GM12878 (cell line): Measurements from ENCODE around the gene BEGAIN. TPM values are rescaled to one million over a fixed set of nuclear protein-coding genes. Genes with fewer than 3 reads are reported as not detected.

Experiments used
- ATAC-seq: fragments of 200-7000 bp; cut with Tn5 transposase; 3 replicates; pipeline ENCODE4 v1.9.1; 2020; ENCODE audit warnings: mild to moderate bottlenecking, moderate library complexity
- BruUV-seq: library from RNA; stranded (reverse); fragments of 400-500 nt; replicated peaks from 2 replicates; lab custom pipeline; 2021; lab: Mats Ljungman, UMichigan
- CTCF ChIA-PET: fragments of 300-600 bp; sonication (Branson Sonifier 250); formaldehyde crosslinking; extraction: SDS; loops from one replicate; lab custom pipeline; 2021; ENCODE audit warnings: inconsistent platforms; lab: Yijun Ruan, JAX
- POLR2A ChIA-PET: fragments of 350-600 bp; formaldehyde crosslinking; extraction: SDS; loops from one replicate; lab custom pipeline; 2021; ENCODE audit warnings: inconsistent platforms; lab: Charles Lee
- RAD21 ChIA-PET: fragments of 300-600 bp; sonication (Branson Sonifier 250); formaldehyde crosslinking; loops from one replicate; lab custom pipeline; 2023; ENCODE audit warnings: antibody characterized with exemption; ENCODE audit not compliant: unreplicated experiment; lab: Charles Lee
- SMC1A ChIA-PET: fragments of 300-600 bp; sonication (Branson Sonifier 250); formaldehyde crosslinking; loops from one replicate; lab custom pipeline; 2023; ENCODE audit not compliant: unreplicated experiment, uncharacterized antibody; lab: Charles Lee
- DNase-seq: peaks from one replicate; pipeline ENCODE4 v3.0.0-alpha.2; 2011; ENCODE audit warnings: low read depth, low spot score
- FAIRE-seq: peaks from 3 replicates; lab custom pipeline; 2011; peaks lifted over from hg19 to GRCh38; lab: Jason Lieb, UNC
- H2AFZ ChIP-seq: 2 replicates; pipeline ENCODE4 v1.6.0; 2011; ENCODE audit warnings: low read depth, low read length, control low read depth; ENCODE audit not compliant: control insufficient read depth
- H3K27ac ChIP-seq: 2 replicates; pipeline ENCODE4 v1.5.1; 2011; ENCODE audit warnings: control low read depth; ENCODE audit not compliant: control insufficient read depth, insufficient read depth
- H3K27me3 ChIP-seq, 2 experiments: replicated peaks in 1 of 2; 2 replicates each; pipeline versions ENCODE4 v1.6.0 to v1.6.1; 2011; ENCODE audit warnings: low read length in 1 of 2; ENCODE audit not compliant: control insufficient read depth in 2 of 2, insufficient read depth in 2 of 2
- H3K36me3 ChIP-seq, 2 experiments: 2 replicates each; pipeline ENCODE4 v1.5.1; 2011; ENCODE audit warnings: low read length in 1 of 2; ENCODE audit not compliant: control insufficient read depth in 2 of 2, insufficient read depth in 2 of 2
- H3K4me1 ChIP-seq: 2 replicates; pipeline ENCODE4 v1.6.1; 2011; ENCODE audit warnings: mild to moderate bottlenecking, low read length, moderate library complexity, mixed read lengths; ENCODE audit not compliant: control insufficient read depth, insufficient read depth
- H3K4me2 ChIP-seq: 2 replicates; pipeline ENCODE4 v1.6.0; 2011; ENCODE audit warnings: control low read depth; ENCODE audit not compliant: control insufficient read depth, insufficient read depth
- H3K4me3 ChIP-seq: fragments of 200-600 bp; sonication (generic); 2 replicates; pipeline ENCODE4 v1.5.1; 2016
- H3K79me2 ChIP-seq: 2 replicates; pipeline ENCODE4 v1.6.0; 2011; ENCODE audit warnings: low read length; ENCODE audit not compliant: control insufficient read depth, insufficient read depth
- H3K9ac ChIP-seq: 2 replicates; pipeline ENCODE4 v1.8.0; 2011; ENCODE audit warnings: low read length, control low read depth, mixed read lengths; ENCODE audit not compliant: control insufficient read depth, insufficient read depth
- H3K9me3 ChIP-seq: replicated peaks from 3 replicates; pipeline ENCODE4 v1.5.1; 2011; ENCODE audit warnings: mild to moderate bottlenecking, low read length; ENCODE audit not compliant: control insufficient read depth, insufficient read depth
- H4K20me1 ChIP-seq: 2 replicates; pipeline ENCODE4 v1.6.0; 2011; ENCODE audit not compliant: control insufficient read depth, insufficient read depth
- HDAC2 ChIP-seq: fragments of 200-600 bp; sonication (generic); IDR thresholded peaks from 2 replicates; pipeline ENCODE4 v1.6.1; 2017
- JUND ChIP-seq: IDR thresholded peaks from 2 replicates; pipeline ENCODE4 v1.6.1; 2012; ENCODE audit warnings: low read depth, mild to moderate bottlenecking, low read length, improper control_type of control experiment, moderate library complexity
- MXI1 ChIP-seq: fragments of 150-350 bp; IDR thresholded peaks from 2 replicates; pipeline ENCODE4 v1.6.1; 2011; ENCODE audit warnings: low read depth, mild to moderate bottlenecking, inconsistent platforms, low read length, improper control_type of control experiment
- NR2C1 ChIP-seq: fragments of 450-650 bp; IDR thresholded peaks from 2 replicates; pipeline ENCODE4 v1.6.1; 2017; ENCODE audit warnings: antibody characterized with exemption, mild to moderate bottlenecking, moderate library complexity
- POU2F2 ChIP-seq: IDR thresholded peaks from 3 replicates; pipeline ENCODE4 v1.6.1; 2011; ENCODE audit warnings: low read depth, mild to moderate bottlenecking, low read length, borderline replicate concordance
- RAD21 ChIP-seq: IDR thresholded peaks from 2 replicates; pipeline ENCODE4 v1.6.1; 2011; ENCODE audit warnings: mild to moderate bottlenecking, low read depth, low read length, moderate library complexity; ENCODE audit not compliant: insufficient read depth
- SMAD5 ChIP-seq: IDR thresholded peaks from 2 replicates; pipeline ENCODE4 v1.6.1; 2016; ENCODE audit warnings: antibody characterized with exemption, low read depth
- TCF3 ChIP-seq: IDR thresholded peaks from 2 replicates; pipeline ENCODE4 v1.6.1; 2012; ENCODE audit warnings: low read depth, mild to moderate bottlenecking, low read length, borderline replicate concordance; ENCODE audit not compliant: insufficient read depth
- ZNF207 ChIP-seq: fragments of 450-650 bp; IDR thresholded peaks from 2 replicates; pipeline ENCODE4 v1.6.1; 2014; ENCODE audit warnings: antibody characterized with exemption, mild to moderate bottlenecking, borderline replicate concordance
- ZNF24 ChIP-seq: fragments of 450-650 bp; IDR thresholded peaks from 2 replicates; pipeline ENCODE4 v1.6.1; 2017; ENCODE audit warnings: antibody characterized with exemption, mild to moderate bottlenecking
- ZNF384 ChIP-seq: IDR thresholded peaks from 2 replicates; pipeline ENCODE4 v1.6.1; 2012; ENCODE audit warnings: low read depth, mild to moderate bottlenecking, low read length, improper control_type of control experiment, borderline replicate concordance
- WGBS: methylation state at CpG from one replicate; pipeline ENCODE4 v1.1.6; 2016; ENCODE audit warnings: low lambda C conversion rate; ENCODE audit not compliant: insufficient replicate concordance, insufficient coverage; ENCODE audit errors: missing lambda C conversion rate; 5-methylcytosine and 5-hydroxymethylcytosine counted together
- in situ Hi-C: fragments of 300-500 bp; cut with MboI; formaldehyde crosslinking; loops from 9 replicates; pipeline ENCODE4 v1.14.3; 2018; ENCODE audit warnings: mixed read lengths
- intact Hi-C: fragments of 100-400 bp; cut with micrococcal nuclease; formaldehyde crosslinking; loops from one replicate; pipeline ENCODE4 v1.14.2; 2022; ENCODE audit not compliant: unreplicated experiment
- polyA plus RNA-seq, 11 experiments: library from polyadenylated mRNA; depleted of rRNA in 4 of 11; unstranded in 6 of 11; stranded (reverse) in 5 of 11; fragments of >200 nt; fragmentation: Nextera tagmentation in 4 of 11; fragmentation: Illumina TruSeq in 1 of 11; extraction: Ambion mirVana in 4 of 11; extraction: Trizol in 1 of 11; gene quantifications; 1 replicate in 1 of 11; 2 replicates in 10 of 11; pipeline versions ENCODE4 v1.2.1 to v1.2.3, GENCODE V29; 2011 to 2016; ENCODE audit warnings: inconsistent platforms in 2 of 11, missing spikeins in 2 of 11, low read depth in 1 of 11
- total RNA-seq, 4 experiments: library from RNA; depleted of rRNA in 3 of 4; stranded (reverse); fragments of >200 nt in 3 of 4; fragmentation: Illumina TruSeq in 1 of 4; extraction: Trizol in 1 of 4; gene quantifications; 2 replicates each; pipeline versions ENCODE4 v1.2.1 to v1.2.3, GENCODE V29; 2013 to 2021
- TF ChIP-seq, protein P1 (sequence below): fragments of 450-650 bp; IDR thresholded peaks from 2 replicates; pipeline ENCODE4 v1.6.1; 2017; ENCODE audit warnings: mild to moderate bottlenecking
- TF ChIP-seq, protein P2 (sequence below): fragments of 450-650 bp; IDR thresholded peaks from 2 replicates; pipeline ENCODE4 v1.6.1; 2017; ENCODE audit warnings: antibody characterized with exemption, mild to moderate bottlenecking, moderate library complexity

The BEGAIN gene
- total and polyA plus RNA-seq, 10 of the 15 experiments (the other 5 are each of a cell fraction or from before 2014, with no cell fraction given) = 0.01 to 0.31 (median 0.06) TPM; not detected in 5

DNA sequence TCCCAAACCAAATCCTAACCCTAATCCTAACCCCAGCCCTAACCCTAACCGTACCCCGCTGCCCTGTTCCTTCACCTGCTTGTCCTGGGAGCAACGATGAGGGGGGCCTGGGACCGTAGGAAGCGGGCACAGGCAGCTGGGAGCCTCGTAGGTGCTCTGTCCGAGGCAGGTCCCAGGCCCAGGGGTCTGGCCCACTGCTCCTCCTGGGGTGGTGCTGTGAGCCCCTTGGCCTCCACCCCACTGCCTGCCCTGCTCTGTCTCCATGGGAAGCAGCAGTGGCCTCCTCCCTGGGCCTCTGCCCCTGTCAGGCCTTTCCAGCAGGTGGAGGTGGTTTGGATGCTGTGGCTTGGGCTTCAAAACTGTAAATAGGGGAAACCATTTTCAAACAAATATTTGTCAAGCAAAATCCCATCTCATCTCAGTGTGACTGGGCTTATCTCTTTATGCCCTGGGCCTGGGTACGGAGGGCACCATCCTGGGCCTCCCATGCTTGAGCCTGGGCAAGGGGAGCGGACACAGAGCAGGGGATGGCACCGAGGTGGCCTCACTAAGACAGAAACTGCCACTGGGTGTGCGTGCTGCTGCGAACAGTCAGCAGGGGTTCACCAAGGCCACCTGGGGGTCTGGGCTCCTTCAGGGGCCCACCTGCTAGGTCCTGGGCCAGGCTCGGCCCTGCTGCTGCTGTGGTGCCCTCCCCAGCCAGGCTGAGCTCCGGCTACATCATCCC, 3.7 kb upstream of the BEGAIN start (continued):
- TF ChIP-seq, protein P1, sequence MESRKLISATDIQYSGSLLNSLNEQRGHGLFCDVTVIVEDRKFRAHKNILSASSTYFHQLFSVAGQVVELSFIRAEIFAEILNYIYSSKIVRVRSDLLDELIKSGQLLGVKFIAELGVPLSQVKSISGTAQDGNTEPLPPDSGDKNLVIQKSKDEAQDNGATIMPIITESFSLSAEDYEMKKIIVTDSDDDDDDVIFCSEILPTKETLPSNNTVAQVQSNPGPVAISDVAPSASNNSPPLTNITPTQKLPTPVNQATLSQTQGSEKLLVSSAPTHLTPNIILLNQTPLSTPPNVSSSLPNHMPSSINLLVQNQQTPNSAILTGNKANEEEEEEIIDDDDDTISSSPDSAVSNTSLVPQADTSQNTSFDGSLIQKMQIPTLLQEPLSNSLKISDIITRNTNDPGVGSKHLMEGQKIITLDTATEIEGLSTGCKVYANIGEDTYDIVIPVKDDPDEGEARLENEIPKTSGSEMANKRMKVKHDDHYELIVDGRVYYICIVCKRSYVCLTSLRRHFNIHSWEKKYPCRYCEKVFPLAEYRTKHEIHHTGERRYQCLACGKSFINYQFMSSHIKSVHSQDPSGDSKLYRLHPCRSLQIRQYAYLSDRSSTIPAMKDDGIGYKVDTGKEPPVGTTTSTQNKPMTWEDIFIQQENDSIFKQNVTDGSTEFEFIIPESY = no peak
- TF ChIP-seq TCF3 (no peak), JUND (no peak), SMAD5 (no peak)
- TF ChIP-seq, protein P2, sequence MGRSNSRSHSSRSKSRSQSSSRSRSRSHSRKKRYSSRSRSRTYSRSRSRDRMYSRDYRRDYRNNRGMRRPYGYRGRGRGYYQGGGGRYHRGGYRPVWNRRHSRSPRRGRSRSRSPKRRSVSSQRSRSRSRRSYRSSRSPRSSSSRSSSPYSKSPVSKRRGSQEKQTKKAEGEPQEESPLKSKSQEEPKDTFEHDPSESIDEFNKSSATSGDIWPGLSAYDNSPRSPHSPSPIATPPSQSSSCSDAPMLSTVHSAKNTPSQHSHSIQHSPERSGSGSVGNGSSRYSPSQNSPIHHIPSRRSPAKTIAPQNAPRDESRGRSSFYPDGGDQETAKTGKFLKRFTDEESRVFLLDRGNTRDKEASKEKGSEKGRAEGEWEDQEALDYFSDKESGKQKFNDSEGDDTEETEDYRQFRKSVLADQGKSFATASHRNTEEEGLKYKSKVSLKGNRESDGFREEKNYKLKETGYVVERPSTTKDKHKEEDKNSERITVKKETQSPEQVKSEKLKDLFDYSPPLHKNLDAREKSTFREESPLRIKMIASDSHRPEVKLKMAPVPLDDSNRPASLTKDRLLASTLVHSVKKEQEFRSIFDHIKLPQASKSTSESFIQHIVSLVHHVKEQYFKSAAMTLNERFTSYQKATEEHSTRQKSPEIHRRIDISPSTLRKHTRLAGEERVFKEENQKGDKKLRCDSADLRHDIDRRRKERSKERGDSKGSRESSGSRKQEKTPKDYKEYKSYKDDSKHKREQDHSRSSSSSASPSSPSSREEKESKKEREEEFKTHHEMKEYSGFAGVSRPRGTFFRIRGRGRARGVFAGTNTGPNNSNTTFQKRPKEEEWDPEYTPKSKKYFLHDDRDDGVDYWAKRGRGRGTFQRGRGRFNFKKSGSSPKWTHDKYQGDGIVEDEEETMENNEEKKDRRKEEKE = no peak

- Histone ChIP-seq H3K4me3 (no peak overlapping the region), H3K27ac (no peak overlapping the region), H3K36me3 (no peaks in the 10 kb centered on the region), H2AFZ (no peak overlapping the region), H3K4me1 (no peaks in the 10 kb centered on the region), H3K4me2 (no peak overlapping the region), H3K9me3 (no peaks in the 10 kb centered on the region), H3K27me3 (peaks cover 2 to 6% of the 10 kb centered on the region in 2 experiments; a peak in 3 of 4 replicates), H3K9ac (no peak overlapping the region), H3K79me2 (no peaks in the 10 kb centered on the region), H4K20me1 (no peaks in the 10 kb centered on the region)
- intact Hi-C loops = no loop called here
- WGBS = 35% methylated on average over 8 of the region's 8 CpGs
- FAIRE-seq (no peak), DNase-seq (no peak), ATAC-seq (no peak)
- POLR2A ChIA-PET = no interaction called here
- BruUV-seq = no TSS peak
- CTCF ChIA-PET = no interaction called here
- RAD21 ChIA-PET = no interaction called here
- SMC1A ChIA-PET = no interaction called here
- in situ Hi-C loops = no loop called here
- TF ChIP-seq ZNF207 = no peak
- no peak for TF ChIP-seq ZNF24
- no peak for TF ChIP-seq HDAC2
- TF ChIP-seq RAD21 = no peak
- TF ChIP-seq MXI1 = no peak
- no peak for TF ChIP-seq ZNF384
- TF ChIP-seq POU2F2 = no peak
- no peak for TF ChIP-seq NR2C1
Measured at GRCh38 chr14:100589760-100590469, 2.7 kb upstream of the BEGAIN start.
